Smooth muscle cell of trachea (primary cell): Measurements from ENCODE around the gene SLC32A1. TPM values are rescaled to one million over a fixed set of nuclear protein-coding genes. Genes with fewer than 3 reads are reported as not detected.

Experiments
- total RNA-seq: library from RNA; depleted of rRNA; stranded (reverse); fragments of >200 nt; gene quantifications from 2 replicates; pipeline ENCODE4 v1.2.1, GENCODE V29; 2014

SLC32A1 gene, protein sequence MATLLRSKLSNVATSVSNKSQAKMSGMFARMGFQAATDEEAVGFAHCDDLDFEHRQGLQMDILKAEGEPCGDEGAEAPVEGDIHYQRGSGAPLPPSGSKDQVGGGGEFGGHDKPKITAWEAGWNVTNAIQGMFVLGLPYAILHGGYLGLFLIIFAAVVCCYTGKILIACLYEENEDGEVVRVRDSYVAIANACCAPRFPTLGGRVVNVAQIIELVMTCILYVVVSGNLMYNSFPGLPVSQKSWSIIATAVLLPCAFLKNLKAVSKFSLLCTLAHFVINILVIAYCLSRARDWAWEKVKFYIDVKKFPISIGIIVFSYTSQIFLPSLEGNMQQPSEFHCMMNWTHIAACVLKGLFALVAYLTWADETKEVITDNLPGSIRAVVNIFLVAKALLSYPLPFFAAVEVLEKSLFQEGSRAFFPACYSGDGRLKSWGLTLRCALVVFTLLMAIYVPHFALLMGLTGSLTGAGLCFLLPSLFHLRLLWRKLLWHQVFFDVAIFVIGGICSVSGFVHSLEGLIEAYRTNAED
- not detected in 2 replicates for total RNA-seq

DNA sequence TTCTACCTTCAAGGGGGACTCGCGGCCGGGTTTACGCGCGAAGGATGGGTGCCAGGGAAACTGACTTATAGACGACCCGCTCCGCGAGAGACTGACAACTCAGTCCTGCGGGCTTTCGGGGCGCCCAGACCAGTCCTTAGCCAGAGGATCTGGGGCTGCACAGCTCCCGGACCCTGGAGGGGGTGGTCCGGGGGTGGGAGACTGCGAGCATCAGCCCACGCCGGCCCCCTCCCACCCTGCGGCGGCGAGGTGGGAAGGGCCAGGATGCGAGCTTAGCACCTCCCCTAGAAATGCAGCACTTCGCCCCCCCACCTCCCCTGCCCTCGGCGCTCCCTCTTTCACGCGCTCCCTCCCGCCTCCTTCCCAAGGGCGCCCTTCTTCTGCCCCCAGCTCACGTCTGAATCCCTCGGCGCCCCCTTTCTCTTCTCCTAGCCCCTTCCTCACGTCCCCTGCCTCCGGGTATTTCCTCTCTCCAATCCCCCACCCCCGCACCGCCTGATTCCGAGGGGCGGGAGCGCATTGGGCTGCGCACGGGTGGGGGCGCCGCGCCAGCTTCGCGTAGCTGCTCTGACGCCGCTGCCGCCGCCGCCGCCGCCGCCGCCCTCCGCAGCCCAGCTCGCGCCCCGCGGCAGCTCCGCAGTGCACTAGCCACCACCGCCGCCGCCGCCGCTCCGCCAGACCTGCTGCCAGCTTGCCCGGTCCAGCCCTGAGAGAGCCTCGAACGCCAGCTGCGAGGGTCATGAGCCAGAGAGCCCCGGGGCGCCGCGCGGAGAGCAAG lies at the start of gene SLC32A1:
SLC32A1 (plus strand) TSS at position 639 of the 778 bp plus-strand sequence. CDS start 239 bp downstream, outside the sequence.

DNA sequence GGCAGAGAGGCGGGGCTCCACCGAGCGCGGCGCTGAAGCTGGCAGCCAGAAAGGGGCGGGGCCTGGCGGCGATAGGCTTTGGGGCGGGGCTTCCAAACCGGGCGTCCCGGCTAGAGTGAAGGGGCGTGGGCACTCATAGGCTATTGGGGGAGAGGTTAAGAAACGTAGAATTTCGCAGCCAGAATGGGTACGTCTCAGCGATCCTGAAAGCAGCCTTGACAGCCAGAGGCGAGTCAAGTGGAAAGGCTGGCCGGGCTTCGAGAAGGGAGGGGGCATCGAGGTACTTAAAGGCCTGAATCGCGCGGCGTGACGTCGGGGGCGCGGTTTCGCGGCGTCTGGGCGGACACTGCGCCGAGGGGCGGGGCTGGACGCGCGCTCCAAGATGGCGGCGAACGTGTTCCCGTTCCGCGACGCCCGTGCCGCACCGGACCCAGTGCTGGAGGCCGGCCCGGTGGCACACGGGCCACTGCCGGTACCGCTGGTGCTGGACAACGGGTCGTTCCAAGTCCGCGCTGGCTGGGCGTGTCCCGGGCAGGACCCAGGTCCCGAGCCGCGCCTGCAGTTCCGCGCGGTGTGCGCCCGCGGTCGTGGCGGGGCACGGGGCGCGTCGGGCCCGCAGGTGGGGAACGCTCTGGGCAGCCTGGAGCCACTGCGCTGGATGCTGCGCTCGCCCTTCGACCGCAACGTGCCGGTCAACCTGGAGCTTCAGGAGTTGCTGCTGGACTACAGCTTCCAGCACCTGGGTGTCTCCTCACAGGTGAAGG lies 24.0 kb downstream of the SLC32A1 start, which contains the start of gene ACTR5:
ACTR5 (plus strand) TSS at position 364 of the 764 bp plus-strand sequence; CDS start at position 383, 19 bp downstream.

Other genes with a start within 250 kb of the SLC32A1 start
- not detected in 2 replicates for gene ADIG, start 143.3 kb upstream of the SLC32A1 start, total RNA-seq
- not detected in 2 replicates for gene ARHGAP40, start 122.7 kb upstream of the SLC32A1 start, total RNA-seq
- gene ACTR5, start 24.0 kb downstream of the SLC32A1 start, total RNA-seq = 5.6 and 7.3 TPM in 2 replicates
- under 0.01 and 0.15 TPM in 2 replicates for gene PPP1R16B, start 81.2 kb downstream of the SLC32A1 start, total RNA-seq
- 4.0 and 27.2 TPM in 2 replicates for gene FAM83D, start 201.9 kb downstream of the SLC32A1 start, total RNA-seq
- 10.8 and 12.1 TPM in 2 replicates for gene DHX35, start 237.9 kb downstream of the SLC32A1 start, total RNA-seq